Head of caudate nucleus (tissue), 42 donors: ENCODE data around the gene ODAD4.
"Not testable (repeated sequence)": the region's sequence is repeated elsewhere in the genome, so short reads cannot be mapped to it uniquely, and the experiment has no call there.

Source experiments
- DNase-seq, 42 donors: peaks; one replicate each; pipeline versions ENCODE4 v3.0.0 to v3.0.0-alpha.2; 2020 to 2021; ENCODE audit warnings: mixed read lengths in 7 of 42
- intact Hi-C: fragments of 100-400 bp; cut with DNase I; formaldehyde crosslinking; loops from one replicate; pipeline ENCODE4 v1.15.0; 2022

Gene ODAD4

DNA sequence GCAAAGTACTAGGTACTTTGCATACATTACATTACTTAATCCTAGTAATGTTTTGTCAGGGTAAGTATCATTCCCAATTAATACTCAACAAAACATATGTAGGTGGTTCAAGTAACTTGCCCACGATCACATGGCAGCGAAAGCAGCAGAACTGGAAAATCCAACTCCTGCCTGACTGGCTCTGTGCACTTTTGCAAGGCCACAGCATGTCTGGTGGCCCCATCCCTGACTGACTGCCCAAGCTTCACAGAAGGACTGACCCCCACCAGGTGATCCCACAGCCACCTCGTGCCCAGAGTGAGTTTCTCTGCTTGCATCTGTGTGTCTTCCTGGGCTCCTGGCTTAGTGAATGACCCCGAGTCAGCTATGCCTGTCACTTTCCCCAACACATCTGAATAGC, 47.6 kb downstream of the ODAD4 start:
- intact Hi-C loops, result no loop called here
- DNase-seq, result no peak

DNA sequence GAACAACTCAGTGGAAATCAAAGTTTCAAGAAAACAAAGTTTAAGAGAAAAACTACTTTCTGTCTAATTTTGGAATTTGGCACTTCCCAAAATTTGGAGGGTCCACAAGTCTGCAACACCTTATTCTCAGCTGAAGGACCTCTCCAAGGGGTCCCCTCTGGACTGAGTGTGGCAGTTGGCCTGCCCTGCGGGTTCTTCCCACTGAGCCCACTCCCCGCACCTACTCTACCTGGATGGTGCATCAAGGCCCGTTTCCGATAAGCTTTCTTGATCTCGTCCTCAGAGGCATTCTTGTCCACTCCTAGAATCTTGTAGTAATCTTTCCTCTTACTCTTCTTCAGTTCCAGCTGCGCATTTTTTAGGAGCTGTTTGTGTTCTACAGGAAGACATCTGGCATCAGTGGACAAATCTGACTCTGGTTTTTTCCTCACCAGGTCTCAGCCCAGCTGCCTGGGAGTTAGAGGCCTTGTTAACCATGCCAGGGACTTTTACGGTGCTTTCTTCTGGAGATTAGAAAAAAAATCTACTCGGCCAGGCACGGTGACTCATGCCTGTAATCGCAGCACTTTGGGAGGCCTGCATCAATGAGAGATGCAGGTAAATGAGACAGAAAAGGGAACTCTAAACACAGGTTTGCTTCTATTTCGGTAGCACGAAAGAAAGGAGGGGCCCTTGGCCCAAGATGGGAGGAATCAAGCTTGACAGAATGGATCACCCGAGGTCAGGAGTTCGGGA, 51.8 kb downstream of the ODAD4 start:
- intact Hi-C loops, result no loop called here

DNA sequence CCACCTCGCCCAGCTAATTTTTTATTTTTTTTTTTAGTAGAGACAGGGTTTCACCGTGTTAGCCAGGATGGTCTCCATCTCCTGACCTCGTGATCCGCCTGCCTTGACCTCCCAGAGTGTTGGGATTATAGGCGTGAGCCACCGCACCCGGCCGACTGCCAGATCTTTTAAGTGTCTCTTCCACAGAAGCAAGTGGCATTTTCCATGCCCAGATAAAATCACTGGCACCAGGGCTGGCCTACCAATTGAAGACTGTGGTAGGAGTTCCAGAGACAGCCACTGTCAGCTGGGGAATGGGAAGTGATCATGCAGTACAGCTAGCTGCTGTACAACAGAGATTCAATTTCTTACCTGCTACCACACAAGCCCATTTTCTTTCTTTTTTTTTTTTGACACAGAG, 54.0 kb downstream of the ODAD4 start:
- peak in 1 of 42 donors; percentile 0 for DNase-seq
- intact Hi-C loops, result no loop called here

More for the DNA sequence above, 51.8 kb downstream of the ODAD4 start:
- DNase-seq, result peak in 3 of 42 donors; percentile 13 to 23 (median 16)

DNA sequence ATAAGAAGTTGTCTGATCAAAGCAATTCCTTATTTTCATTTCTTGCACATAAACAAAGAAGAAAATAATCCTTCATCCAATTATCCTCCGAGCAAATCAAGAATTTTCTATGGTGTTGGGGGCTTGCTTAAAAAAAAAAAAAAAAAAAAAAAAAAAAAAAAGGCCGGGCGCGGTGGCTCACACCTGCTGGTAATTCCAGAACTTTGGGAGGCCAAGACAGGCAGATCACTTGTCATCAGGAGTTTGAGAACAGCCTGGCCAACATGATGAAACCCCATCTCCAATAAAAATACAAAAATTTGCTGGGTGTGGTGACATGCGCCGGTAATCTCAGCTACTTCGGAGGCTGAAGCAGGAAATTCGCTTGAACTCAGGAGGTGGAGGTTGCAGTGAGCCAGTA, 55.5 kb downstream of the ODAD4 start:
- intact Hi-C loops, result no loop called here
- peak in 1 of 42 donors; percentile 15 for DNase-seq

DNA sequence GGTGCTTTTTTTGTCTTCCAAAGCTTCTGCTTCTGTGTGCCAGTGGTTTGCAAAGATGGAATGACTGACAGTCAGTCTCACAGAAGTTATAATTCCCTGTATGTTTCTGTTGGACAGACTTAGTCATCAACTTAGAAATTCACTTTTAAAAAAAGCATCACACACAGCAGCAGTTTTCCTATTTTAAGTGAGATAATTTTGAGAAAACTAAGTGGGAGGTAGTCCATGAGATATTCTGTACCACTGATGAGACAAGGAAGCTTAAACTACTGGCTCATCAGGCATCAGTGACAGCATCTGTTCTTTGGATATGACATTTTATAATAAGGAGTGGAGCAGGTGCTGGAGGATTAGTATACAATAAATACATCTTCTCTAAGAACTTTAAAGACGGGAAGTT, 56.2 kb downstream of the ODAD4 start:
- intact Hi-C loops, result no loop called here
- peak in 1 of 42 donors; percentile 14 for DNase-seq

DNA sequence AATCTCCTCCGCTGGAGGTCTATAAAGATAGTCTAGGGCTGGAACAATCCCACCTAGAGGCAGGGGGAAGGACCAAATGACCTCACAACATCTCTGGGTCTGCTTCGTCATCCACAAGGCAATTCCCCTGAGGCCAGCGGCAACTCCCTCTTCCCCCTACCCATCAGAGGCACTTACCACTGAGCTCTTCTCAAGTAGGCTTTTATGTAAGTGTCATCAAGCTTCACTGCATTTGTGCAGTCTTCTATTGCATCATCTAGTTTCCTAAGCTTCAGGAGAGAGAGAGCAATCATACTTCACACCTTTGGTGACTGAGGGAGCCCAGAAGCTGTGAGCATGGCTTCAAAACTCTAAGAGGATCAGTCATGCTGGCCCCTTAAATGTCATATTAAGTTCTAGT, 57.2 kb downstream of the ODAD4 start:
- intact Hi-C loops, result no loop called here
- DNase-seq, result no peak

DNA sequence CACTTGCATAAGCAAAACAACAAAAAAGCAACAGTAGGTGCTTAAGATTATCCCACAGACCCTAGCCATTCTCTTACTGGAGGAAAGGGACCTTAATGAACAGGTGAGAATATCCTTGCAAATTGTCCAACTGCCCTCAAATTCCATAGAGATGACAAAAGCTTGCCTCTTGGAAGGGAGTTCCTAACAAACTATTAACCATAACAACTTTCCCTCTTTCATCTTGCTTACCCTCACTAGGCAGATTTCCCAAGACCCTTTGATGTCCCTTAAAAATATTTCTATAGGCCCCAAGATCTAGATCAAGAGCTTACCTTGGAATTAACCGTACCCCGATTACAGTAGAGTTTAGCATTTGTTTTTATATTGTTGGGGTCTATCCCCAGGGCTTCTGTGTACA, 58.0 kb downstream of the ODAD4 start:
- no peak for DNase-seq
- intact Hi-C loops, result no loop called here

DNA sequence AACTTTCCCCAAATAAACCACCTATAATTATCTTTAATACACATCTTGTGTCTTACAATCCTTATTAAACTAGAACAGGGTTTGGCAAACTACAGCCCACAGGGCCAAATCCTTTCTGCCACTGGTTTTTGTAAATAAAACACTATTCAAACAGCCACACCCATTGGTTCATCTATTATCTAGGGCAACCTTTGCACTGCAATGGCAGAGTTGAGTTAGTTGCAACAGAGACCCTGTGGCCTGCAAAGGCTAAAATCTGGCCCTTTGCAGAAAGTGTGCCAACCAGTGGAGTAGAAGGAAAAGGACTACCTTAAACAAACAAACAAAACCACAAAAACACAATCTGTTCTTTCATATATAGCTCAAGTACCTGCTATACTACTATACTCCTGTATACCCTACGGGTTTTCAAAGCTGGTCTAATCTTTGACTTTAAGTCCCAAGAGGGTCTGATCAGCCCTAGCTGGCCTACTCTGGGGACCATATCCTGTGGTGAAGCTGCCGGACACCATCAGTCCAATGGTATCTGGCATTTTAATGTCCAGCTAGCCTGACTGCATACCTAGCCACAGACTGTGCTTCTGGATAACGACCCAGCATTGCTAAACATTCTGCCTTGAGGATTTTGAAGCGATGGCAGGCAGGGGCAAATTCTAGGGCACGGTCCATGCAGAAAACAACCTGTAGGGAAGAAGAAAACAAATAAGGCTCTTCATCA, 59.4 kb downstream of the ODAD4 start:
- intact Hi-C loops, result no loop called here
- no peak for DNase-seq

DNA sequence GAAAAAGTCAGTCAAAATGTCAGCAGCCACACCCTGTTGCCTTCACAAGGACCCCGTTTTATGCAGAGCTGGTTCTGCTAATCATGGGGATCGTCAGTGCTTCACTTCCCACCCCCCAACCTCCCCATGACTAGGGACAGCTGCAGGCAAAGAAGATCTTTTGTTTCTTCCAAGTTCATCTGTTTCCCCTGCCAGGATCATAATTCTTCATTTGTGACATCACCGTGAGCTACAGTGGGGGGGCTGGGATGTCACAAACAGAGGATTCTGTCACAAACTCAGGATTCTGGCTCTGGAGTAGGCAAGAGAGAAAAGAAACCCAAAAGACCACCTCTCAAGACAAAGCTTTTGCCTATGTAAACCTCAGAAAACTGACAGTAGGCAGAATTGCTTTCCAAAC, 62.2 kb downstream of the ODAD4 start:
- intact Hi-C loops, result loop anchor here (2.0 kb wide), 1 partner anchor 26 kb away; the partner anchor contains the start of gene CNP
- peak in 41 of 42 donors; percentile 37 to 92 (median 82) for DNase-seq

DNA sequence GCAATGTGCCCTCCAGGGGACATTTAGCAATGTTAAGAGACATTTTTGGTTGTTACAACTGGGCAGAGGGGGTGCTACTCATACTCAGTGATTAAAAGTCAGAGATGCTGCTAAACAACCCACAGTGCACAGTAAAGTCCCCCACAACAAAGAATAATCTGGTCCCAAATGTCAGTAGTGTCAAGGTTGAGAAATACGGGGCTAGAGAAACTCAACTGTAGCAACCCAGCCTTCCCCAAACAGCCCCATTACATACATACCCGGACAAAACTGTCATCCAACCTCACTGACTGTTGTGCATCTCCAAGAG, 66.4 kb downstream of the ODAD4 start:
- intact Hi-C loops, result no loop called here
- no peak for DNase-seq

DNA sequence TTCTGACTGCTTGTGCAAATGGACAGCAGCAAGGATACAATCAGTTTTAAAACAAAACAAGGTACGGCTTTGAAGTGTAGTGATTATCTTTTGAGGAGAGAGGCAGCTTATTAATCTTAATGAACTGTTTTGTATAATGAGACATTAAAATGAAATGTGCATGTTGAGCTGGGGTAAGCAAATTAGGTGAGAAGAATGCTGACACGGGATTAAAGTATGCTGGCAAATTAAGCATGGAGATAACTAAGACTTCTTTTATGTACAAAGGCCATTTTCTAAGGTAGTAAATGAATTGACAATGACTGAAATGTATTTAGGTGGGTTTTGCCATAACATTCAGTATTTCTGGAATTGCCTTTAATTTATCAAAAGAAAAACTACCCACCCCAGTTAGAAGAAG, 68.1 kb downstream of the ODAD4 start:
- intact Hi-C loops, result no loop called here
- no peak for DNase-seq

DNA sequence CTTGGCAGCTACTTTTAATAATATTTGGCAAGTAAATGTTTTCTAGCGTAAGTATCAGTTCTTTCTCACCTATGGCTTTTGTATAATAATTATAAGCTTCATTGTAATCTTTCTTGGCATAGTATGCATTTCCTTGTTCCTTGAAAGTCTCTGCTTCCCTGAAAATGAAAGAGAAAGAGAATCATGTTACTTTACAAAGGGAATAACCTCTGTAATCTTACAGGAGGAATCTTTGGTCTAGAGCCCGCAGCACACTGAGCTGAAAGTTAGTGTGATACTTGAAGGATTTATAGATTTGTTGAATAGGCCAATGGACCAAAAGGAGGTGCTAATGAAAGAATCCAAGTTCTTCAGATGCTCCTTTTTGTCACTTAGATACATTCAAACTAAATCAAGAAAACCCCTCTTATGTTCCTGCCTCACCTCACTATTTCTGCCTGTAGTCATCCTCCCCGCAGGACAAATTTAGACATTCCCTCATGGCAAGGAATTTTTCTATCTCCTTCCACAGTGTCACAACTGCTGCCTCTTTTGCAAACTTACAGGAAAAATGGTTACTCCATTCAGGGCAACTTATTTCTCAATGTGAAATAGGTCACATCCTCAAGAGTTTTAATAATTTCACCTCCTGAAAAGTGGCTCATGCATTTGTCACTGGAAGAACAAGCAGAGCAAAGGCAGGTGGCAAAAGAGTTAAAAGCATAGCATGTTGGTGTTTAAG, 70.2 kb downstream of the ODAD4 start:
- no peak for DNase-seq

DNA sequence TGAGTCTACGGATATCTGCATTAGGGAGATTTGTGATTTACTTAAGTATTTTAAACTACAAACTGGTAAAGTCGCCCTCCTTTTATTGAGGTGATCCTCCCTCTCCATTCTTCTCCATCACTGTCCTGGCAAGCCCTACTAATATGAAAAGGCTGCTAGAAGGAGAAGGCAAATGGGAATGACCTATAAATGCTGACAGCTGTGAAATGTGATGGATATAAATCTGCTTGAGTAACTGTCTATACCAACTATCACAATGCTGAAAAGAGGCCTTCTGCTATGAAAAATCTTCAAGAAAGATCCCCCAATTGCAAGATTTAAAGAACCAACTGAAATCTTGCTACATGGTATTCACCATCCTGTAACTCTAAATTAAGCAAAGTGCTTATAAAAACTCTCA, 71.3 kb downstream of the ODAD4 start:
- DNase-seq, result no peak
- intact Hi-C loops, result no loop called here

More for the DNA sequence above, 70.2 kb downstream of the ODAD4 start:
- intact Hi-C loops, result no loop called here

DNA sequence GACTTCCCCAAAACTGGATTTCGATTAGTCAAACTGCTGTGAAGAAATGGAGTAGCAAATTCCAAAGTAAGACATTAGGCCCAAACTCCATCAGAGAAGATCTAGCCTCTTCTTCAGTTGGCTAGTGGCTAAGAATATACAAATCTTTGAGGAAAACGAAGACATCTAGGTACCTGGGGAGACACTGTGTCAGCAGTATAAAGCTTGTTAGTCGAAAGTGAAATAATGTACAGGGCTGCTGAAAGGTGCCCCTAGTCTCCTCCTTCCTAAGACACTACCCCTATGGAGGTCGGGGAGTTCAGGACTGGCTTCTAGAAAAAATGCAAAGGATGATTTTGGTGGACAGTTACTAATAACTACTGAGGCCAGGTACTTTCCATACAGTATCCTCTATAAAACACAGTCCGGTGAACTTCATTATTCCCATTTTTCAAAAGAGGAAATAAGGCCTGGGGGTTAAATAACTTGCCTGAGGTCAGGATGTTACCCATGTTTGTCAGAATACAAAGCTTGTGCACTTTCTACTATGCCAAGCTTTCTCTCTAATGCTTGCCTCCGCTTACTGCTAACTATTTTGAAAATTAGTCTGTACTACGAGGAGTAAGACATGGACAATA, 71.9 kb downstream of the ODAD4 start:
- intact Hi-C loops, result no loop called here

DNA sequence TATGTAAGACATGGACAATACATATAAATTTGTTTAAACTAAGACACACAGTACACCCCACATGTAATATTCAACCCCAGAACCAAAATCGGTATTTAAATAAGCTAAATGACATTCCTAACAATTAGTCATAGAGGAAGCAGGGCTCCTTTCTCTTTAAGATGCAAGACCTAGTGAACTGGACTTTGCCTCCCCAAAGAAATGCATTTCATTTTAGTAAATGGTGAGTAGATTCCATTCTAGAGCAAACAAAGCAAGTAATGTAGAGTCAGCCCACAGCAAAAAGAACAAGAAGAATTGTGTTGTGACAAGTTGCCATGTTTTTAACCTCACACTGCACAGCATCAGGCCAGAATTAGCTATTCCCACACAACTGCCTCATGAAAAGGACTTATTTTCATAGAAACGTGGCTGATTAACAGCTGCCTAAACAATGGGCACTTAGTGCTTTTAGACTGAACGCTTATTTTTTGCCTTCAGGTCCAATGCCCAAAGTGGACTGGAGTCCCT, 72.4 kb downstream of the ODAD4 start:
- intact Hi-C loops, result no loop called here
- peak in 1 of 42 donors; percentile 65 for DNase-seq

More for the DNA sequence above, 71.9 kb downstream of the ODAD4 start:
- DNase-seq, result no peak

DNA sequence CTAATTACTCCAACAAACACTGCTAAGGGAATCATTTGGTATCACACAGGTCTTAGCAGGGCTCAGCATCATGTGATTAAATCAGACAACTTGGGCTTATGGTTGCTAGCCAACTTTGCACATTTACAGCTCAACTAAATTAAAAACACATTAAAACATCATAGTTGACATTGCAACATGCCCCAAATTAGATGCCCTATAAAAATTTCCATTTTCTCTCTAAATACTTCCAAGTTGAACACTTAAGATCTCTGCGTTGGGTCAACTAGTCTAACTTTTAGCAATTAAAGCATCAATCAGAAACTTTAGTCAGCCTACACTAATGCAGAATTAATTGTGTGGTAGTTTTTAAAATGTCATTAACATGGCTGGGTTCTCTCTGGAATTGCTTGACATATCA, 74.7 kb downstream of the ODAD4 start:
- intact Hi-C loops, result no loop called here
- no peak for DNase-seq

DNA sequence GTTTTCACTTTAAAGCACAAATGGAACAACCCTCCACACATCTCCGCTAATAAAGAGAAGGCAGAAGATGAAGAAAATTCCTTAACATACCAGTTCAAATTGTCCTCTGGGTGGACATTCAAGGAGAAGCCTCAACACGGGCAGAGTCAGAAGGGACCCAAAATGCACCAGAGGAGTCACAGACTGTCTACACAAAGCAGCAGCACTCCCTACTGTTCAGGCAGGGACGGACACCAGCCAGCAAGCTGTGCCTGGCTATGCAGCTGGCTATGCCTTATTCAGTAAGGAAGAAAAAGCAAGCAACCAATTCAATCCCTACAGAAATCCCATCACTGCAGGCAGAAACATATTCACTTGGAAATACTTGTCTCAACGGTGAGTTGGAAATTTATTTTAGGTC, 78.8 kb downstream of the ODAD4 start:
- intact Hi-C loops, result loop anchor here (1.0 kb wide), 1 partner anchor 46 kb away; no protein-coding TSS in a partner anchor
- DNase-seq, result peak; percentile 33 to 90 (median 81)

DNA sequence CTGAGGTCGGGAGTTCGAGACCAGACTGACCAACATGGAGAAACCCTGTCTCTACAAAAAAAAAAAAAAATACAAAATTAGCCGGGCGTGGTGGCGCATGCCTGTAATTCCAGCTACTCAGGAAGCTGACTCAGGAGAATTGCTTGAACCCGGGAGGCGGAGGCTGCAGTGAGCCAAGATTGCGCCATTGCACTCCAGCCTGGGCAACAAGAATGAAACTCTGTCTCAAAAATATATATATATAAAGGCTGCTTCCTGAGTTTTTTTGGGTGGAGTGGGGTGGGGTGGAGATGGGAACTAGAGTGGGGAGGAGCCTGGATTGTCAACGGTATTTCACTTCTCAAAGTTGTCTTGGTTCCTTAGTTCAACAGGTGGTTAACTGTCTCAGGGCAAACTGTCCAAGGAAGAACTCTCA, 79.9 kb downstream of the ODAD4 start:
- DNase-seq, intact Hi-C loops: not testable (repeated sequence)

DNA sequence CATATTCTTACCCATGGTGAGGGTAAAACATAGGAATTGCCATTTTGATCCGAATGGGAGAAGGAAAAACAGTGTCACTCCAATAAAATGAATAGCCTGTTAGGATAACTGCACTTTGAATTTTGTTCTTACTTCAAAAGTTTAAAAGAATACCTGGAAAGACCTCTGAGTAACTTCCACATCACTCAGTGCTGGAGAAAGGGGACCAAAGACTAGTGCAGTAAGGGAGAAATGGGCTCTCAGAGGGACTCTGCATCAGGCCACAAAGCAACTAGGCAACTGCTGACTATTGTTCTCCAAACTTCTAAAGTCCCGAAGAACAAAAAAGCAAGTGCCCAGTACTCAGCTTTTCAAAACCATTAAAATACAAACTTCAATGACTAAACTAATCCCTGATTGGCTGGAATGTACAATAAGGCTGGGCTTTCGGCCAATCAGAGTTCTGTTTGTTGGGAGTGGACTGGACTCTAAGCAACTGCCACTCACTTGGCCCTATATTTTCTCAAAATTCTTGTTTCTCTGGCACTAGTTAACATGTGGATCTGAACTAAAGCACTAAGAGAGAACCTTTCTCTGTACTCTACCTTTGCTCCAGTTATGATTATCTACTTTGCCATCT, 80.6 kb downstream of the ODAD4 start:
- intact Hi-C loops, result no loop called here
- peak in 3 of 42 donors; percentile 42 to 60 (median 59) for DNase-seq
